HepG2 (cell line): ENCODE data around the gene CC2D1A. TPM values are rescaled to one million over a fixed set of nuclear protein-coding genes. Genes with fewer than 3 reads are reported as not detected.
"Not testable (repeated sequence)": the region's sequence is repeated elsewhere in the genome, so short reads cannot be mapped to it uniquely, and the experiment has no call there.

Experiments used
- ATAC-seq: fragments of 200-7000 bp; cut with Tn5 transposase; 3 replicates; pipeline ENCODE4 v1.9.1; 2020; ENCODE audit warnings: mild to moderate bottlenecking, moderate library complexity
- BruUV-seq: library from RNA; stranded (reverse); fragments of 400-500 nt; replicated peaks from 2 replicates; lab custom pipeline; 2021; lab: Mats Ljungman, UMichigan
- CTCF ChIA-PET: fragments of 300-600 bp; formaldehyde crosslinking; extraction: SDS; loops from one replicate; lab custom pipeline; 2021; ENCODE audit warnings: low total read pairs, inconsistent platforms, low intra/inter-chr PET ratio; lab: Yijun Ruan, JAX
- POLR2A ChIA-PET: fragments of 350-600 bp; sonication (Branson Sonifier 250); formaldehyde crosslinking; loops from one replicate; lab custom pipeline; 2020; ENCODE audit warnings: antibody characterized with exemption, inconsistent platforms; lab: Yijun Ruan, JAX
- DNase-seq: peaks from one replicate; pipeline ENCODE4 v3.0.0-alpha.2; 2015; ENCODE audit warnings: low spot score
- FAIRE-seq: peaks from 3 replicates; lab custom pipeline; 2011; peaks lifted over from hg19 to GRCh38; lab: Jason Lieb, UNC
- H2AFZ ChIP-seq: one replicate; pipeline ENCODE4 v1.6.1; 2011; ENCODE audit warnings: low read length, inconsistent platforms
- H3K27ac ChIP-seq: fragments of 300-600 bp; 3 replicates; pipeline ENCODE4 v1.8.0; 2011; ENCODE audit warnings: mixed run types, mild to moderate bottlenecking, mixed read lengths, low read length, inconsistent platforms; ENCODE audit not compliant: insufficient read depth; ENCODE audit errors: extremely low read length
- H3K27me3 ChIP-seq, 2 experiments: fragments of 200-600 bp in 1 of 2; 2 replicates in 1 of 2; 3 replicates in 1 of 2; pipeline versions ENCODE4 v1.6.0 to v1.8.0; 2011; ENCODE audit warnings: low read length in 2 of 2, mild to moderate bottlenecking in 2 of 2, moderate library complexity in 2 of 2, inconsistent platforms in 1 of 2; ENCODE audit not compliant: insufficient read depth in 2 of 2, control insufficient read depth in 1 of 2
- H3K36me3 ChIP-seq, 2 experiments: fragments of 200-600 bp in 1 of 2; replicated peaks in 1 of 2; 2 replicates in 1 of 2; 3 replicates in 1 of 2; pipeline versions ENCODE4 v1.5.1 to v1.8.0; 2011; ENCODE audit warnings: low read length in 2 of 2, inconsistent platforms in 1 of 2; ENCODE audit not compliant: insufficient read depth in 2 of 2, control insufficient read depth in 1 of 2
- H3K4me1 ChIP-seq: 2 replicates; pipeline ENCODE4 v1.5.1; 2012; ENCODE audit warnings: low read length, inconsistent platforms; ENCODE audit not compliant: insufficient read depth
- H3K4me2 ChIP-seq: 2 replicates; pipeline ENCODE4 v1.6.0; 2011; ENCODE audit warnings: low read depth, low read length, inconsistent platforms
- H3K4me3 ChIP-seq, 3 experiments: fragments of 200-600 bp in 1 of 3; sonication (generic), shearing (Covaris generic) in 1 of 3; replicated peaks in 1 of 3; 2 replicates each; pipeline ENCODE4 v1.5.1; 2011 to 2016; ENCODE audit warnings: low read length in 3 of 3, inconsistent platforms in 2 of 3, low read depth in 2 of 3, mild to moderate bottlenecking in 2 of 3, control low read depth in 1 of 3, mixed read lengths in 1 of 3; ENCODE audit not compliant: insufficient read depth in 1 of 3
- H3K79me2 ChIP-seq: one replicate; pipeline ENCODE4 v1.6.1; 2011; ENCODE audit warnings: low read length, inconsistent platforms; ENCODE audit not compliant: insufficient read depth
- H3K9ac ChIP-seq: 2 replicates; pipeline ENCODE4 v1.6.0; 2011; ENCODE audit warnings: mild to moderate bottlenecking, low read depth, low read length, inconsistent platforms; ENCODE audit not compliant: insufficient read depth
- H3K9me3 ChIP-seq: 2 replicates; pipeline ENCODE4 v1.5.1; 2012; ENCODE audit warnings: mild to moderate bottlenecking, low read length
- H4K20me1 ChIP-seq: 2 replicates; pipeline ENCODE4 v1.6.0; 2011; ENCODE audit warnings: inconsistent platforms, mild to moderate bottlenecking, low read length, moderate library complexity; ENCODE audit not compliant: insufficient read depth
- AKAP8 ChIP-seq: sonication (generic); formaldehyde crosslinking; IDR thresholded peaks from 2 replicates; pipeline ENCODE4 v1.5.1; 2020; ENCODE audit warnings: mild to moderate bottlenecking, missing genetic modification reagents
- EEA1 ChIP-seq: sonication (generic); formaldehyde crosslinking; IDR thresholded peaks from 2 replicates; pipeline ENCODE4 v1.5.1; 2020; ENCODE audit warnings: mild to moderate bottlenecking, missing genetic modification reagents, borderline replicate concordance
- HDAC2 ChIP-seq: sonication (generic); formaldehyde crosslinking; IDR thresholded peaks from 2 replicates; pipeline ENCODE4 v1.4.0; 2020; ENCODE audit warnings: missing genetic modification reagents
- ISX ChIP-seq: sonication (generic); formaldehyde crosslinking; conservative IDR thresholded peaks from 2 replicates; pipeline ENCODE4 v1.5.0; 2020; ENCODE audit warnings: missing genetic modification reagents
- JUN ChIP-seq: sonication (generic); formaldehyde crosslinking; IDR thresholded peaks from 2 replicates; pipeline ENCODE4 v1.4.0; 2020; ENCODE audit warnings: mild to moderate bottlenecking, missing genetic modification reagents
- KDM4B ChIP-seq: sonication (generic); formaldehyde crosslinking; IDR thresholded peaks from 2 replicates; pipeline ENCODE4 v1.4.0; 2020; ENCODE audit warnings: missing genetic modification reagents
- NR0B2 ChIP-seq: sonication (generic); formaldehyde crosslinking; IDR thresholded peaks from 2 replicates; pipeline ENCODE4 v1.4.0; 2020; ENCODE audit warnings: mild to moderate bottlenecking, missing genetic modification reagents
- STAT5B ChIP-seq: sonication (generic); formaldehyde crosslinking; IDR thresholded peaks from 2 replicates; pipeline ENCODE4 v1.4.0; 2020; ENCODE audit warnings: missing genetic modification reagents
- ZNF121 ChIP-seq: sonication (generic); formaldehyde crosslinking; IDR thresholded peaks from 2 replicates; pipeline ENCODE4 v1.5.0; 2020; ENCODE audit warnings: mild to moderate bottlenecking, missing genetic modification reagents
- ZNF224 ChIP-seq: sonication (generic); formaldehyde crosslinking; IDR thresholded peaks from 2 replicates; pipeline ENCODE4 v1.5.0; 2020; ENCODE audit warnings: mild to moderate bottlenecking, missing genetic modification reagents
- WGBS: methylation state at CpG from one replicate; pipeline ENCODE4 v1.1.6; 2017; ENCODE audit warnings: low lambda C conversion rate; 5-methylcytosine and 5-hydroxymethylcytosine counted together
- in situ Hi-C: cut with HindIII; loops from 2 replicates; pipeline ENCODE4 v1.10.0; 2017; ENCODE audit warnings: low pct_unique_long_range_greater_than_20kb; ENCODE audit not compliant: extremely low pct_ligation_motif_present
- intact Hi-C: fragments of 100-400 bp; cut with micrococcal nuclease; formaldehyde crosslinking; loops from one replicate; pipeline ENCODE4 v1.10.0; 2022; ENCODE audit not compliant: unreplicated experiment
- polyA plus RNA-seq, 8 experiments: library from polyadenylated mRNA; depleted of rRNA in 3 of 8; stranded (reverse) in 7 of 8; unstranded in 1 of 8; fragments of >200 nt; fragmentation: Illumina TruSeq in 4 of 8; extraction: Trizol in 4 of 8; gene quantifications; 2 replicates each; pipeline versions ENCODE4 v1.2.1 to v1.2.3, GENCODE V29; 2011 to 2016; ENCODE audit warnings: low read depth in 4 of 8, missing spikeins in 1 of 8, mixed read lengths in 1 of 8; ENCODE audit not compliant: insufficient read depth in 1 of 8
- total RNA-seq, 5 experiments: library from RNA; depleted of rRNA; stranded (reverse); fragments of >200 nt; fragmentation: Illumina TruSeq; extraction: Trizol; gene quantifications; 2 replicates each; pipeline ENCODE4 v1.2.3, GENCODE V29; 2016; ENCODE audit warnings: low read depth in 1 of 5
- TF ChIP-seq, protein P1 (sequence below): sonication (generic); formaldehyde crosslinking; IDR thresholded peaks from 2 replicates; pipeline ENCODE4 v1.8.1; 2022; ENCODE audit warnings: mild to moderate bottlenecking, missing genetic modification reagents

Gene CC2D1A
- total and polyA plus RNA-seq, 2 of the 13 experiments (the other 11 are each of a cell fraction or from before 2014, with no cell fraction given), result 9.7 to 11.5 TPM

GRCh38 chr19:13967206-13967605, 61.2 kb downstream of the CC2D1A start:
- H3K4me2 ChIP-seq, H3K4me3 ChIP-seq, H3K9me3 ChIP-seq, in situ Hi-C loops, H3K79me2 ChIP-seq, H3K9ac ChIP-seq, H3K27me3 ChIP-seq, BruUV-seq, intact Hi-C loops, POLR2A ChIA-PET, CTCF ChIA-PET, FAIRE-seq, H3K27ac ChIP-seq, DNase-seq, ATAC-seq, H2AFZ ChIP-seq, H4K20me1 ChIP-seq, H3K4me1 ChIP-seq: not testable (repeated sequence)
- 97% methylated on average over 8 of the region's 8 CpGs for WGBS
- peak; percentile 73 for TF ChIP-seq ZNF121 (CRISPR knock-in tag)
- peaks cover 10 to 36% of the 10 kb centered on the region in 2 experiments for H3K36me3 ChIP-seq

- DNase-seq (no peak), FAIRE-seq (no peak)
- intact Hi-C loops, result no loop called here
- Histone ChIP-seq H3K9ac (no peak overlapping the region), H3K27me3 (no peaks in the 10 kb centered on the region), H3K4me3 (no peak overlapping the region), H3K79me2 (no peaks in the 10 kb centered on the region)
- in situ Hi-C loops, result no loop called here
- no peak for TF ChIP-seq EEA1
- TF ChIP-seq STAT5B (CRISPR knock-in tag), result no peak
- TF ChIP-seq HDAC2, result no peak
- no peak for TF ChIP-seq AKAP8 (CRISPR knock-in tag)
- TF ChIP-seq KDM4B (CRISPR knock-in tag), result no peak
- TF ChIP-seq ISX (CRISPR knock-in tag), result no peak
- TF ChIP-seq JUN (CRISPR knock-in tag), result no peak
- no peak for TF ChIP-seq ZNF224 (CRISPR knock-in tag)
- TF ChIP-seq, protein P1, sequence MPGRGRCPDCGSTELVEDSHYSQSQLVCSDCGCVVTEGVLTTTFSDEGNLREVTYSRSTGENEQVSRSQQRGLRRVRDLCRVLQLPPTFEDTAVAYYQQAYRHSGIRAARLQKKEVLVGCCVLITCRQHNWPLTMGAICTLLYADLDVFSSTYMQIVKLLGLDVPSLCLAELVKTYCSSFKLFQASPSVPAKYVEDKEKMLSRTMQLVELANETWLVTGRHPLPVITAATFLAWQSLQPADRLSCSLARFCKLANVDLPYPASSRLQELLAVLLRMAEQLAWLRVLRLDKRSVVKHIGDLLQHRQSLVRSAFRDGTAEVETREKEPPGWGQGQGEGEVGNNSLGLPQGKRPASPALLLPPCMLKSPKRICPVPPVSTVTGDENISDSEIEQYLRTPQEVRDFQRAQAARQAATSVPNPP (CRISPR knock-in tag), result no peak
- no peak for TF ChIP-seq NR0B2 (CRISPR knock-in tag)
- TF ChIP-seq, all 625 proteins: peak for 0
- Histone ChIP-seq H3K36me3 (peaks cover 12 to 45% of the 10 kb centered on the region in 2 experiments), H3K27ac (no peak overlapping the region), H2AFZ (no peak overlapping the region), H4K20me1 (no peaks in the 10 kb centered on the region), H3K4me1 (no peaks in the 10 kb centered on the region), H3K9me3 (no peaks in the 10 kb centered on the region), H3K4me2 (no peak overlapping the region)
- no peak for ATAC-seq
- WGBS, result 97% methylated on average over 17 of the region's 22 CpGs
- no TSS peak for BruUV-seq
- ChIA-PET CTCF (no interaction called here), POLR2A (no interaction called here)
Observed at GRCh38 chr19:13968383-13968935, 62.5 kb downstream of the CC2D1A start.
